ENCODE measurements around the gene SYT15.
"Not testable (repeated sequence)": the region's sequence is repeated elsewhere in the genome, so short reads cannot be mapped to it uniquely, and the experiment has no call there.

SYT15 gene

DNA sequence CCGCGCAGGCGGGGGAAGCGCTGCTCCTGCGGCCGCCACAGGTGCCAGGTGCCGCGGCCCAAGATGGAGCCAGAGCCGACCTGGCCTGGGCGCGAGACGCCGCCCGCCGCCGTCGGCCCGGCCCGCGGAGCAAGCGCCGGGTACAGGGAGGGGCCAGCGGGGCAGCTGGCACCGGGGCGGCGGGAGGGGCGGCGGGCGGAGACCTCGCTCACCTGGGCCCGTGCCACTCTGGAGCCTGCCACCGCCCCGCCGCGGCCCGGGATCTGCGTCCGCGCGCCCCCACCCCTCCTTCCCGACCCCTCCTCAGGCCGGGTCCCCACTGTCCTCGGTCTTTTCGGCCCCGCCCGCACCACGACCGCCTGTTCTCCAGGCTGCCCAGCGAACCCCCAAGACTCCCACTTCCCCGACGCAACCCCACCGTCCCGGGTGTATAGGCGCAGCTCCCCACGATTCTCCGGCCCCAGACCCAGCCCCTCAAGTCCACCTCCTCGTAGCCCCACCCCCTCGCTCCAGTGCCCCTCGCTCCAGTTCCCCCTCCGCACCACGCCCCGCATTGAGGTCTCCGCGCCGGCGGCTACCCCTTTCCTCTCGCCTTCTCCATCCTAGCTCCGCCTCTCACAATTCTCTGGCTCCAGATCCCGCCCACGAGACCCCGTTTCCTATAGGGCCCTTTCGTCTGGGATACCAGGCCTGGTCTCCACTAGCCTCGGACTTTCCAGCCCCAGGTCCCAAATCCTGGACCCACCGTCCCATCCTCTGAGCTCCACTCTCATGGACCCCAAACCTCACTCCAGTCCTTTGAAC is 22.2 kb upstream of the SYT15 start, which contains the start of gene GPRIN2:
Gene GPRIN2 (minus strand): TSS at position 144 of the 804 bp plus-strand sequence. CDS start 5,922 bp downstream, outside the sequence.
- DNase-seq (ENCODE audit: low read depth, low spot score), result no peak

DNA sequence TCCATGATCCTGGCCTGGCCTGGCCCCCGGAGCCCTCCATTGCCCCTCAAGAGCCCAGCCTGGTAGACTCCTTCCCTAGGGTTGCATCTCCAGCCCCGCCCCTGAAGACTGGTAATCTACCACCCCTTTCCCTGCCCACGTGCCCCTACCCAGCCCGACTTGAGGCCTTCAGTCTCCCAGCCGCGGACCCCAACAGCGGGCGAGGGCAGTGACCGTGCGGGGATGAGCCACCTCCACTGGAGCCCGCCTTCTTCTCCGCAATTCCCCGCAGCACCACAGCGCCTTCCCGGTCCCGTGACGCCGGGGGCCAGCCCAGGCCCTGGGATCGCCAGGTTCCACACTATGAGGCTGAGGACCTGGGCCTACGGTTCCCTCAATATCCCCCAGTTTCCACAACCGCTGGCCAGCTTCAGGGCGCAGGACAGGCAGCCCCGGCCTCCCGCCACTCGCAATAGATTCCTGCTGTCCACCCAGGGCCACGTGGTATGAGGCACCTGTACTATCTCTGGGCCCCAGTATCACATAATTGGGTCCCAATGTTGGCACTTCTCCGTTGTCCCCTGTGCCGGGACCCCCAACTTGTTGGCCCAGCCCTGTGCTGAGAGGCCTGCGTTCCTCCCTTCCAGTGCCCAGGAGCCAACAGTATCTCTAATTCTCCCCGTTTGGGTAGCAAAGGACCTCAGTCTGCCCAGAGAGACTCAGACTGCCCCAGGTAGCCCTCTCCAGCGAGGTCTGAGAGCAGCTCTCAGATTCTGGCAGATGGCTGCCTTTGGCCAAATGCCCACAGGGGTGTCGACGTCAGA is 21.4 kb upstream of the SYT15 start:
- DNase-seq (ENCODE audit: low read depth, low spot score), result no peak

GRCh38 chr10:46558122-46558391 is 20.9 kb upstream of the SYT15 start:
- no peak for DNase-seq (ENCODE audit: low read depth, low spot score)

DNA sequence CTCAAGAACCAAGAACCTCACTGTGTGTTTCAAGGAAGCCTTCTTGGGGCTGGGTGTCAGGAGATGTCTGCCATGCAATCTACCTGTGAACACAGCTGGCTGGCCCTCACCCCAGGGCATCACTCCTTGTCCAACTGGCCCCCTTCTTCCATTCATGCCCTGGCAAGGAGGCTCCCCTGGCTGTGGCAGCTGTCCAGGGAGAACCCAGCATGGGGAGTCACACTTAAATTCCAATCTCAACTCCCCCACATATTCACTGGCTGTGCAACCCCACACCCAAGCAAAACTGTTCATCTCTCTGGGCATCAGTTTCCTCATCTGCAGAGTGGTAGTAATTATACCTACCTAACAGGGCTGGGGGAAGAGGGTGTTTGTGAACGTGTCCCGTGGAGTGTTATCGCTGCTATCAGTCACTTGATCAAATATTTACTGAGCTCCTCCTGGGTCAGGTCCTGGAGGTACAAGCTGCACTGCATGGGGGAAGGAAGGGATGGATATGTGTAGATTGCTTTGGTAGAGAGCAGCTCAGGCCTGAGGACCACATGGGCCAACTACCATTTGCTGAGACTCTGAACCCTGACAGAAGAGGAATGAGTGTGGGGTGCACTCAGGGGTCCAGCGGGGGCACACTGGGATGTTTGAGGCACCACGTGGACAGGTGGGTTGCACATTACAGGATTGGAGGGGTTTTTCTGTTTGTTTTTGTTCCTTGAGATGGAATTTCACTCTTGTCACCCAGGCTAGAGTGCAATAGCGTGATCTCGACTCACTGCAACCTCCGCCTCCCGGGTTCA is 20.3 kb upstream of the SYT15 start:
- no peak for DNase-seq (ENCODE audit: low read depth, low spot score)

- no peak for DNase-seq (ENCODE audit: low read depth, low spot score)
Measured at GRCh38 chr10:46559231-46559671, 19.7 kb upstream of the SYT15 start.

- DNase-seq (ENCODE audit: low read depth, low spot score), result no peak
Measured at GRCh38 chr10:46560381-46560780, 18.5 kb upstream of the SYT15 start.

DNA sequence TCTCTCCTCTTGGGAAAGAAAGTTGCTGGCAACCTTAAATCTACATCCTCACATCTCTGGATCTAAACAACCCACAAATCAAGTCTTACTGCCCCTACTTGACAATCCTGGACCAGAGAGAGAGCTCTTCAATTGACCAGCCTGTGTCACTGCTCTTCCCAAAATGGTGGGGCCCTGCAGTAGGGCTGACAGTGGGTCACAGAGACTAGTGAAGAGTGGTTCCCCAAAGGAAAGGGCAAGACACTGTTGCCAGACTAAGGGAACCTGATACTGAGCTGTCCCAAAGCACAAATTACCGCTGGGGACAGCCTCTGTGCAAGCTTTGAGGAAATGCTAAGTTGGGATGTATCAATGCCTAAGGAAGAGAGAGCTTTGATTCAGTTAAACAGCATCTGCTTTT is 18.0 kb upstream of the SYT15 start:
- no peak for DNase-seq (ENCODE audit: low read depth, low spot score)

- peak; percentile 63 for DNase-seq (ENCODE audit: low read depth, low spot score)
Measured at GRCh38 chr10:46565591-46566332, 13.2 kb upstream of the SYT15 start.

DNA sequence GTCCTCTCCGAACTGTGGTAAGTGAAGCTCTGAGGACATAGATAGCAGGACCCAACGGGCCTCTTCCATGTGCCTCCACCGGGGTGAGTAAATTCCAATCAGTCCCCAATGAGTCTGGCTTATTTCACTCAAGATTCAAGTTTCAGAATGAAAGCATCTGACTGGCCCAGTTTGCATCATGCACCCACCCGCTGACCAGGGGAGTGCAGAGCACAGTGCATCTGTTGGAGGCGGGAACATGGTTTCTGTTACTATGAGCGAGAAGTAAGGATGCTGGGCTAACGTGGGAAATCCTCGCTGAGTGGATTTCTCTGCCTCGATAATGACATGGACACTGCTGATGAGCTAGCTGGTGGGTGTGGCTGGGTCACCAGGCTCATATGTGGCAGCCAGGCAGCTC is 11.8 kb upstream of the SYT15 start:
- not testable (repeated sequence) for DNase-seq (ENCODE audit: low read depth, low spot score)

DNA sequence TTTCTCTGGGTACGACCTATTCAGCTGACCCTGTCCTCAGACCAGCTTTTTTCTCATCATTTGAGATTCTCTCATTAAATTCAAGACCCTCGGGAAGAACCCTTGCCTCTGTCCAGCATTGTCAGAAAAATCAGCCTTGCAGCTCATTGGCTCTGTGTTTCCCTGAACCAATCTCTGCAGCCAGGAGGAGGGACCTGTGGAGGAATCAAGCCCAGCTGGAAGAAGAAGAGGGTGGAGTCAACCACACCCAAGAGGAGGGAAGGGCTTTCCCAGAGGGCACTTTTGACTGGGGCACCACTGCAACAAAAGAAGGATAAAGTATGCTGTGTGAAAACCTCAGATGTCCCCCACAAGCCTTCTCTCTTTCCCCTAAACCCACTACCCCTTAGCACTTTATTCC is 8.3 kb upstream of the SYT15 start:
- DNase-seq (ENCODE audit: low read depth, low spot score), result not testable (repeated sequence)

- DNase-seq (ENCODE audit: low read depth, low spot score), result not testable (repeated sequence)
Measured at GRCh38 chr10:46572765-46573164, 6.2 kb upstream of the SYT15 start.

GRCh38 chr10:46573314-46573713 is 5.6 kb upstream of the SYT15 start:
- not testable (repeated sequence) for DNase-seq (ENCODE audit: low read depth, low spot score)

DNA sequence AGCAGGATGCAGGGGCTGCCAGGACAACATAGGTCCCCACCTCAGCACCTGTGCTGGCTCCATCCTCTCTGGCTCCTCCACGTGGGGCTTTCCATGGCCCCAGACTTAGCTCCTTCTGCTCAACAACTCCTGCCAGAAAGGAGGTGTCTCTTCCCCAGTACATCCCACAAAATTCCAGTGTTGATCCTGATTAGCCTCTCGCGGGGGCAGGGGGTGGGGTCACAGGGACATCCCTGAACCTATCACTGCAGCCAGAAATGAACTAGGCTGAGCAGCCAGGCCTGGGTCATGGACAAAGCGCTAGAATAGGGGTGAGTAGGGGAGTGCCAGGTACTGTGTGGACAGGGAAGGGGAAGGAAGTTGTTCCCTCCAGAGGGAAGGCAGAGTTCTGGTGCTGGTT is 5.0 kb upstream of the SYT15 start:
- DNase-seq (ENCODE audit: low read depth, low spot score), result not testable (repeated sequence)

GRCh38 chr10:46577624-46578473 is 1.1 kb upstream of the SYT15 start:
- DNase-seq (ENCODE audit: low read depth, low spot score), result not testable (repeated sequence)

DNA sequence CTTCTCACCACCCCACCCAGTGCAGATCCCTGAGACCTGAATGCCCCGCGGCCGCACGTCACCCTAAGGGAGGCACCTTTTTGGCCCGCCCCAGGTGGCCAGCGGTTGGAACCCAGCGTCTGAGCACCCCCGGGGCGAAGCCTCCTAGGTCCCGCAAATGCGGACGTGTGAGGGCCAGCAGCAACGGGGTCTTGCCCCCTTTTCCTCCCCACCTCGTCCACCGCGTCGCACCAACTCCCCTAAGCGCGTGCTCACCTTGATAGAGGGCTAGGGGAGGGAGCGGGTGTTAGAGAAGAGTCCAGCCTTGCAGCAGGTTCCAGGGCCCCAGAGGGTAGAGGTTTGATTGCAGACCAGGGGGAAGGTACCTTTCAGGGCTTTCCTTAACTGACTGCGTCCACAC is 450 bp downstream of the SYT15 start:
- not testable (repeated sequence) for DNase-seq (ENCODE audit: low read depth, low spot score)

DNA sequence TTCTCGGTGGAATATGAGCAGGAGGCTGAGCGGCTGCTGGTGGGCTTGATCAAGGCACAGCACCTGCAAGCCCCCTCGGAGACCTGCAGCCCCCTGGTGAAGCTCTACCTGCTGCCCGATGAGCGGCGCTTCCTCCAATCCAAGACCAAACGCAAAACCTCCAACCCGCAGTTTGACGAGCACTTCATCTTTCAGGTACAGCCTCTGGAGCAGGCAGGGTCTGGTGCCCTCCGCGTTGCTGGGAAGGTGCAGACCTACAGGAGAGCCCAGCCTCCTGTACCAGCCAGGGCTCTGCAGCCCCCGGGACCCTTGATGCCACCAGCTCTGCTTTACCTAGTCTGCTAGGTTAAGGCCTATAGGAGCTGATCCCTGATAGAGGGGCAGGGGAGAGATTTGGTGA is 3.1 kb downstream of the SYT15 start:
- DNase-seq (ENCODE audit: low read depth, low spot score), result not testable (repeated sequence)

DNA sequence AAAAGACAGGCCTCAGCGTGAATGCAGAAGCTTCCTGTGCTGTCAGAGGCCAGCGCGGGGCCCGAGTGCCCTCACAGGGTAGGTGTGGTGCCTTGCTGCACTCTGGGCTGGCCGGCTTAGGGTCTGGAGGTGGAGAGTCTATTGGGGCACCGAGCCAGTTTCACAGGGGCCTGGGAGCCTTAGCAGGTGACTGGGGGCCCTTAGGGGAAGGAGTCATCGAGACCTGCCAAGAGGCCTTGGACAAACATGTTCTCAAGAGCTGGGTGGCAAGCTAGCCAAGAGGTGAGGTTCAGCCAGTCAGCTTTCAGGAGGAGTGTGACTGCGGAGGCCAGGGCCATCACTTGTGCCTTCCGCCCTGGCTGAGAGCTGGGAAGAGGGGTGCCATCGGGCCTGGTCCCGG is 3.6 kb downstream of the SYT15 start:
- not testable (repeated sequence) for DNase-seq (ENCODE audit: low read depth, low spot score)

DNA sequence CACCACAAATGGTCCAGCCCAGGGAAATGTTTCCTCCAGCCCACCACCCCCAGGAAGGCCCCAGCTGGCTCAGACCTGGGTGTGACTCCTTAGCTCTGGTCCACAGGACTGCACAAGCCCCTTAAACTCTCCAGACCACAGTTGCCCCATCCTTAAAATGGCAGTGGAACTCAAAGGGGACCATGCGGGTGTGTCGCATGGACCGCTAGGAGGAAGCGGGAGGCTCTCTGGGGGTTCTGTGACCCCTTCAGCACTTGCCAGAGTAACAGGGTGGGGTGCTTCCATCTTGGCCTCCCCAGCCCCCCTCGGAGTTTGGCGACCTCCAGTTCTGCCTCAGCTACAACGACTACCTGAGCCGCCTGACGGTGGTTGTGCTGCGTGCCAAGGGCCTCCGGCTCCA is 5.3 kb downstream of the SYT15 start:
- not testable (repeated sequence) for DNase-seq (ENCODE audit: low read depth, low spot score)

- not testable (repeated sequence) for DNase-seq (ENCODE audit: low read depth, low spot score)
Measured at GRCh38 chr10:46585246-46585645, 6.3 kb downstream of the SYT15 start.

- DNase-seq (ENCODE audit: low read depth, low spot score), result not testable (repeated sequence)
Measured at GRCh38 chr10:46587546-46587945, 8.6 kb downstream of the SYT15 start.
